Measurements from ENCODE around the gene PPP1R2.

DNA sequence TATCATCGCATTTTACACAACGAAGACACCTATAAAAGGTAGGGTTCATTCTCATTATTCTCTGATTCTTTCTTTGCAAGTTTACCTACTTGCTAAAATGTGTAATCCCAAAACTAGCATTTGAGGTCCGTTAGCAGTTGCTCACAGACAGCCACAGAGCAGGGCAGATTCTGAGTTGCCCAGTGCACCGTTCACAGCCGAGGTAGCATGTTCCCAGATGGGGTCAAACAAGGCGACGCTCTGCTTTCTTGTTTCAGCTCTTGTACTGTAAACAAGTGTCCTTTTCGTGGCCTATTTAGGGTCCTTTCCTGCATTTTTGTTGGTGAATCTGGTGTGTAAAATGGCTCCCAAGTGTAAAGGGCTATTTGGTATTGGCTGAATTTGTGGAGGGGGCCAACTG, 3.1 kb downstream of the PPP1R2 start:
- no peak for TF ChIP-seq POLR2AphosphoS5 (IDR thresholded peaks at IDR 0.05)
- TF ChIP-seq, protein P1, sequence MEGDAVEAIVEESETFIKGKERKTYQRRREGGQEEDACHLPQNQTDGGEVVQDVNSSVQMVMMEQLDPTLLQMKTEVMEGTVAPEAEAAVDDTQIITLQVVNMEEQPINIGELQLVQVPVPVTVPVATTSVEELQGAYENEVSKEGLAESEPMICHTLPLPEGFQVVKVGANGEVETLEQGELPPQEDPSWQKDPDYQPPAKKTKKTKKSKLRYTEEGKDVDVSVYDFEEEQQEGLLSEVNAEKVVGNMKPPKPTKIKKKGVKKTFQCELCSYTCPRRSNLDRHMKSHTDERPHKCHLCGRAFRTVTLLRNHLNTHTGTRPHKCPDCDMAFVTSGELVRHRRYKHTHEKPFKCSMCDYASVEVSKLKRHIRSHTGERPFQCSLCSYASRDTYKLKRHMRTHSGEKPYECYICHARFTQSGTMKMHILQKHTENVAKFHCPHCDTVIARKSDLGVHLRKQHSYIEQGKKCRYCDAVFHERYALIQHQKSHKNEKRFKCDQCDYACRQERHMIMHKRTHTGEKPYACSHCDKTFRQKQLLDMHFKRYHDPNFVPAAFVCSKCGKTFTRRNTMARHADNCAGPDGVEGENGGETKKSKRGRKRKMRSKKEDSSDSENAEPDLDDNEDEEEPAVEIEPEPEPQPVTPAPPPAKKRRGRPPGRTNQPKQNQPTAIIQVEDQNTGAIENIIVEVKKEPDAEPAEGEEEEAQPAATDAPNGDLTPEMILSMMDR (IDR thresholded peaks at IDR 0.05), result no peak
- no peak for TF ChIP-seq EP300 (IDR thresholded peaks at IDR 0.05; ENCODE audit: low read depth)

All from transverse colon (tissue), 4 donors.